NCI-H345 treated with DMSO at 0.1 percent for 48 hours (cell line): ENCODE data around the gene KCNIP1.
"Not testable (repeated sequence)": the region's sequence is repeated elsewhere in the genome, so short reads cannot be mapped to it uniquely, and the experiment has no call there.

ENCODE experiments used
- DNase-seq: peaks from one replicate; lab custom pipeline; 2025; ENCODE audit not compliant: unreplicated experiment; lab: John Stamatoyannopoulos, UW

Gene KCNIP1

GRCh38 chr5:170762298-170762697 lies 258.5 kb downstream of the KCNIP1 start:
- DNase-seq = not testable (repeated sequence)

GRCh38 chr5:170765868-170766267 lies 262.0 kb downstream of the KCNIP1 start:
- DNase-seq = not testable (repeated sequence)

- DNase-seq = no peak
These were observed 265.4 kb downstream of the KCNIP1 start for GRCh38 chr5:170769246-170769645.

- no peak for DNase-seq
These were observed 266.1 kb downstream of the KCNIP1 start for GRCh38 chr5:170769898-170770416.

- no peak for DNase-seq
These were observed 267.7 kb downstream of the KCNIP1 start for GRCh38 chr5:170771496-170771895.

GRCh38 chr5:170773024-170773985 lies 269.5 kb downstream of the KCNIP1 start:
- no peak for DNase-seq

- no peak for DNase-seq
These were observed 271.0 kb downstream of the KCNIP1 start for GRCh38 chr5:170774831-170775230.

GRCh38 chr5:170781946-170782345 lies 278.1 kb downstream of the KCNIP1 start:
- no peak for DNase-seq

GRCh38 chr5:170782438-170782837 lies 278.6 kb downstream of the KCNIP1 start:
- no peak for DNase-seq

- DNase-seq = no peak
These were observed 279.9 kb downstream of the KCNIP1 start, which contains the start of gene GABRP for GRCh38 chr5:170783498-170784247. Gene GABRP (plus strand): TSS chr5:170783725. CDS start chr5:170788616, 4,891 bp downstream.

GRCh38 chr5:170785416-170785815 lies 281.6 kb downstream of the KCNIP1 start:
- no peak for DNase-seq
